ENCODE data around the gene ARHGAP6.
A peak's percentile ranks its signal among the peaks of the same experiment; 100 is the strongest.

The ARHGAP6 gene

DNA sequence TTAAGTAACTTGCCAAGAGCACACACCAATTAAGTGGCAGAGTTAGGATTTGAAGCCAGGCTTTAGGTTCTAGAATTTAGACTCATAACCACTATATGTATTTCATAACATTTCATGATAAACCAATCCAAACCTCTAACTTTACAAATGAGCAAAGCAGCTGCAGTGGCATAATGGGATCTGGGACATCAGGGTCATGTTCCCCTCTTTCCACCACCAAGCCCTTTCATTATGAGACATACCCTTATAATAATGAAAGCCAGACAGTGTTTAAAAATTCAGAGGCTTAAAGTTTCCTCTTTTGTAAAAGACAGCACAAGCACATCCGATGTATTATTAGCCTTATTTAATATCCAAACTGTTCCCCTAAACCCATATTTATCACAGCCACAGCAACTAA lies 400.8 kb downstream of the ARHGAP6 start:
- no peak overlapping the region for H3K27ac ChIP-seq (ENCODE audit: insufficient read depth in 1 of 2, low read depth in 1 of 2, low read length in 2 of 2, poor library complexity in 1 of 2, severe bottlenecking in 2 of 2)
- no peak for DNase-seq
- H3K4me1 ChIP-seq (ENCODE audit: control extremely low read depth in 1 of 4, control insufficient read depth in 4 of 4, insufficient read depth in 4 of 4, low read length in 3 of 4) = peaks cover 0 to 5% (median 0%) of the 10 kb centered on the region in 4 experiments
- no peaks in the 10 kb centered on the region for H3K27me3 ChIP-seq (replicated peaks in 2 of 5; ENCODE audit: control insufficient read depth in 4 of 5, insufficient read depth in 5 of 5, low read length in 4 of 5)
- ChIA-PET CTCF (no interaction called here), POLR2A (no interaction called here)
- H3K4me3 ChIP-seq (ENCODE audit: control insufficient read depth in 1 of 7, extremely low read depth in 1 of 7, insufficient read depth in 4 of 7, low read depth in 2 of 7, low read length in 6 of 7) = no peak overlapping the region
- H3K9me3 ChIP-seq (ENCODE audit: control extremely low read depth in 1 of 5, control insufficient read depth in 4 of 5, insufficient read depth in 2 of 5, low read depth in 1 of 5, low read length in 4 of 5) = no peaks in the 10 kb centered on the region
- 43% methylated on average over 1 of the region's 1 CpG for WGBS (ENCODE audit: insufficient coverage)
- H3K36me3 ChIP-seq (ENCODE audit: control insufficient read depth in 4 of 4, insufficient read depth in 4 of 4, low read length in 3 of 4) = no peaks in the 10 kb centered on the region

DNA sequence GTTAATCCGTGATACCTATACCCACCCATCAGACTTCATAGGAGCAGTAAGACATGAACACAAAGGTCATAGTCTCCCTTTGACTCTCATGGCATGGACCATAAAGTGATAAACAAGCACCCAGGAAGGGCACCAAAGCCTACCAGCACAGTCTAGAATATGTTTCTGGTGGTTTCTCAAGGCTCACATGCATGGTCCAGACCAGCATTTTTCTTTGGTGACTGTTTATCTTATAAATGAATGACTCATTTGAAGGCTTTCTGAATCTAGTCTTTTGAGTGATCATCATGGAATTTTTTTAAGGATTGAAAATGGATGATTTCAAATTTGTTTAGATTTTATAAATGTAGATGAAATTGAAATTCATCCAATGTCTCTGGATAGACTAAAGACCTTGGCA lies 404.5 kb downstream of the ARHGAP6 start:
- POLR2A ChIA-PET = no interaction called here
- Histone ChIP-seq H3K27ac (ENCODE audit: insufficient read depth in 1 of 2, low read depth in 1 of 2, low read length in 2 of 2, poor library complexity in 1 of 2, severe bottlenecking in 2 of 2) (no peak overlapping the region), H3K4me3 (ENCODE audit: control insufficient read depth in 1 of 7, extremely low read depth in 1 of 7, insufficient read depth in 4 of 7, low read depth in 2 of 7, low read length in 6 of 7) (no peak overlapping the region), H3K9me3 (ENCODE audit: control extremely low read depth in 1 of 5, control insufficient read depth in 4 of 5, insufficient read depth in 2 of 5, low read depth in 1 of 5, low read length in 4 of 5) (no peaks in the 10 kb centered on the region), H3K36me3 (ENCODE audit: control insufficient read depth in 4 of 4, insufficient read depth in 4 of 4, low read length in 3 of 4) (no peaks in the 10 kb centered on the region), H3K27me3 (replicated peaks in 2 of 5; ENCODE audit: control insufficient read depth in 4 of 5, insufficient read depth in 5 of 5, low read length in 4 of 5) (no peaks in the 10 kb centered on the region), H3K4me1 (ENCODE audit: control extremely low read depth in 1 of 4, control insufficient read depth in 4 of 4, insufficient read depth in 4 of 4, low read length in 3 of 4) (peaks cover 0 to 5% (median 0%) of the 10 kb centered on the region in 4 experiments)
- no CpG with 5 or more reads among the region's 1 CpG for WGBS (ENCODE audit: insufficient coverage)
- DNase-seq = no peak
- CTCF ChIA-PET = no interaction called here

DNA sequence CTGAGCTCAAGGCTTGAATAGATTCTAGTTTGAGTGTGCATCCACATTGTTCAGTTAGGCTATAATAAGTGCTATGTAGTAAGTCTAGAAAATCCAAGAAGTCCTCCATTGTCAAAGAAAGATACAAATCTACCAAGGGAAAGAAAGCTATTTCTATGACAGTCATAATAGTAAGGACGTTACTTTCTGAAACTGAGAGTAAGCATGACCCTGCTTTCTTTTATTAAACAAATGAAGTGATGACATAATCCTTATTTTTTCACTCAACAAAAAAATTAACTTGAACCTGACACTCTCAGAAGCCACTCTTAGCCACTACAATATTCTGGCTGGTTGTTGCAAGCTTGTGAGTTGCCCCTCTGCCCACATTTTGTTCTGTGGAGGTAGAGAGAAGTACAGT lies 406.3 kb downstream of the ARHGAP6 start:
- Histone ChIP-seq H3K4me3 (ENCODE audit: control insufficient read depth in 1 of 7, extremely low read depth in 1 of 7, insufficient read depth in 4 of 7, low read depth in 2 of 7, low read length in 6 of 7) (no peak overlapping the region), H3K36me3 (ENCODE audit: control insufficient read depth in 4 of 4, insufficient read depth in 4 of 4, low read length in 3 of 4) (no peaks in the 10 kb centered on the region), H3K9me3 (ENCODE audit: control extremely low read depth in 1 of 5, control insufficient read depth in 4 of 5, insufficient read depth in 2 of 5, low read depth in 1 of 5, low read length in 4 of 5) (no peaks in the 10 kb centered on the region), H3K4me1 (ENCODE audit: control extremely low read depth in 1 of 4, control insufficient read depth in 4 of 4, insufficient read depth in 4 of 4, low read length in 3 of 4) (peaks cover 0 to 6% (median under 1%) of the 10 kb centered on the region in 4 experiments), H3K27ac (ENCODE audit: insufficient read depth in 1 of 2, low read depth in 1 of 2, low read length in 2 of 2, poor library complexity in 1 of 2, severe bottlenecking in 2 of 2) (no peak overlapping the region), H3K27me3 (replicated peaks in 2 of 5; ENCODE audit: control insufficient read depth in 4 of 5, insufficient read depth in 5 of 5, low read length in 4 of 5) (no peaks in the 10 kb centered on the region)
- WGBS (ENCODE audit: insufficient coverage) = no CpG with 5 or more reads among the region's 1 CpG
- CTCF ChIA-PET = no interaction called here
- POLR2A ChIA-PET = no interaction called here
- DNase-seq = no peak

GRCh38 chrX:11257711-11258110 lies 408.0 kb downstream of the ARHGAP6 start:
- DNase-seq = no peak
- ChIA-PET CTCF (no interaction called here), POLR2A (no interaction called here)
- WGBS (ENCODE audit: insufficient coverage) = 82% methylated on average over 2 of the region's 2 CpGs
- Histone ChIP-seq H3K27me3 (replicated peaks in 2 of 5; ENCODE audit: control insufficient read depth in 4 of 5, insufficient read depth in 5 of 5, low read length in 4 of 5) (no peaks in the 10 kb centered on the region), H3K4me1 (ENCODE audit: control extremely low read depth in 1 of 4, control insufficient read depth in 4 of 4, insufficient read depth in 4 of 4, low read length in 3 of 4) (peaks cover 0 to 8% (median 1%) of the 10 kb centered on the region in 4 experiments), H3K36me3 (ENCODE audit: control insufficient read depth in 4 of 4, insufficient read depth in 4 of 4, low read length in 3 of 4) (no peaks in the 10 kb centered on the region), H3K27ac (ENCODE audit: insufficient read depth in 1 of 2, low read depth in 1 of 2, low read length in 2 of 2, poor library complexity in 1 of 2, severe bottlenecking in 2 of 2) (no peak overlapping the region), H3K9me3 (ENCODE audit: control extremely low read depth in 1 of 5, control insufficient read depth in 4 of 5, insufficient read depth in 2 of 5, low read depth in 1 of 5, low read length in 4 of 5) (no peaks in the 10 kb centered on the region), H3K4me3 (ENCODE audit: control insufficient read depth in 1 of 7, extremely low read depth in 1 of 7, insufficient read depth in 4 of 7, low read depth in 2 of 7, low read length in 6 of 7) (no peak overlapping the region)

DNA sequence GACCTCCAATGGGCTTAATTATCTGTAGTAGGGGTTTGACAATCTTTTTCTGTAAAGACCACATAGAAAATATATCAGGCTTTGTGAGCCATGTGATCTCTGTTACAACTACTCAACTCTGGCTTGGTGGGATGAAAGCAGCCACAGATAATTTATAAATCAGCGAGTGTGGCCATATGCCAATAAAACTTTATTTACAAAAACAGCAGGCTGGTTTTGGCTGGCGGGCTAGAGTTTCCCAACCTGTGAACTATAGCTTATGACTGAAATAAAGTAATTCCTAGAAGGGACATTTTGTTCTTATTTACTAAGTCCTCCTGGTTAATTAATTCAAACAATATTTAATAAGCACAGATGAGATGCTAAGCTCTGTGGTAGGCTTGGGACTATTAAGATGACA lies 408.4 kb downstream of the ARHGAP6 start:
- DNase-seq = no peak
- Histone ChIP-seq H3K36me3 (ENCODE audit: control insufficient read depth in 4 of 4, insufficient read depth in 4 of 4, low read length in 3 of 4) (no peaks in the 10 kb centered on the region), H3K27me3 (replicated peaks in 2 of 5; ENCODE audit: control insufficient read depth in 4 of 5, insufficient read depth in 5 of 5, low read length in 4 of 5) (no peaks in the 10 kb centered on the region), H3K4me1 (ENCODE audit: control extremely low read depth in 1 of 4, control insufficient read depth in 4 of 4, insufficient read depth in 4 of 4, low read length in 3 of 4) (peaks cover 0 to 8% (median 1%) of the 10 kb centered on the region in 4 experiments), H3K9me3 (ENCODE audit: control extremely low read depth in 1 of 5, control insufficient read depth in 4 of 5, insufficient read depth in 2 of 5, low read depth in 1 of 5, low read length in 4 of 5) (no peaks in the 10 kb centered on the region), H3K27ac (ENCODE audit: insufficient read depth in 1 of 2, low read depth in 1 of 2, low read length in 2 of 2, poor library complexity in 1 of 2, severe bottlenecking in 2 of 2) (peak overlapping the region in 1 of 2 experiments; percentile 49), H3K4me3 (ENCODE audit: control insufficient read depth in 1 of 7, extremely low read depth in 1 of 7, insufficient read depth in 4 of 7, low read depth in 2 of 7, low read length in 6 of 7) (no peak overlapping the region)
- POLR2A ChIA-PET = no interaction called here
- no CpG with 5 or more reads among the region's 2 CpGs for WGBS (ENCODE audit: insufficient coverage)
- CTCF ChIA-PET = no interaction called here

DNA sequence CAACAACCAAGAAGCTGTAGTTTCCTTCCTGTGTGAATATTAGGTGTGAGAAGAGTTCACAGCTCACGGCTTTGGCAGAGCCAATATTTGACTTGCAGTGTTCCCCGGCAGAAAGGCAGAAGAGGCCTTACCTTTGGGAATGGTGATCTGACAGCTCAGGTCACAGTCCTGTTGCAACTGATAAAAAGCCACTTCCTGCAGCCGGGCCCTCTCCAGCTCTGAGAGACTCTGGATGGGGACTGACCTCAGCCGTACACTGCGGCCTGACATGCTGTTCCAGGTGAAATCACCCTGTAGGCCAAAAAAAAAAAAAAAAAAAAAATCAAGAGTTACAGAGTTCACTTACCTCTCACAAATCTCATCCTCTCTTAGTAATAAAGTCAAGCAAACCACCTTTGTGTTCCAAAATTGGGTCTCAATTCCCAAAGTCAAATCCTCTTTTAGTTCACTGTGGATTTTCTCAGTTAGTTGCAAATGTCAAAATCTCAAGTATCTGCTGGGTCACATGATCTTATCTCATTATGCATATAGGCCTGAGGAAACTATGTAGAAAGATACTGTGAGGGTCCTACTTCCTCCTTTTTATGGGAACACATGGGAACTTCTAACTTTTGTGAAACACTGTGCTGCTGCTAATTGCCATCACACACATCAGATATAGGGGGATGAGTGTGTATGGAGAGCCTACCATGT lies 411.2 kb downstream of the ARHGAP6 start:
- Histone ChIP-seq H3K36me3 (ENCODE audit: control insufficient read depth in 4 of 4, insufficient read depth in 4 of 4, low read length in 3 of 4) (no peaks in the 10 kb centered on the region), H3K4me3 (ENCODE audit: control insufficient read depth in 1 of 7, extremely low read depth in 1 of 7, insufficient read depth in 4 of 7, low read depth in 2 of 7, low read length in 6 of 7) (no peak overlapping the region), H3K4me1 (ENCODE audit: control extremely low read depth in 1 of 4, control insufficient read depth in 4 of 4, insufficient read depth in 4 of 4, low read length in 3 of 4) (peaks cover 0 to 8% (median 1%) of the 10 kb centered on the region in 4 experiments), H3K27ac (ENCODE audit: insufficient read depth in 1 of 2, low read depth in 1 of 2, low read length in 2 of 2, poor library complexity in 1 of 2, severe bottlenecking in 2 of 2) (no peak overlapping the region), H3K9me3 (ENCODE audit: control extremely low read depth in 1 of 5, control insufficient read depth in 4 of 5, insufficient read depth in 2 of 5, low read depth in 1 of 5, low read length in 4 of 5) (no peaks in the 10 kb centered on the region), H3K27me3 (replicated peaks in 2 of 5; ENCODE audit: control insufficient read depth in 4 of 5, insufficient read depth in 5 of 5, low read length in 4 of 5) (no peaks in the 10 kb centered on the region)
- CTCF ChIA-PET = interaction anchor here (0.8 kb wide), 1 partner anchor 31 kb away, joined by 3 read pairs; no protein-coding TSS in a partner anchor
- DNase-seq = peak; percentile 8 to 44 (median 28)
- 60% methylated on average over 3 of the region's 5 CpGs for WGBS (ENCODE audit: insufficient coverage)
- POLR2A ChIA-PET = no interaction called here

DNA sequence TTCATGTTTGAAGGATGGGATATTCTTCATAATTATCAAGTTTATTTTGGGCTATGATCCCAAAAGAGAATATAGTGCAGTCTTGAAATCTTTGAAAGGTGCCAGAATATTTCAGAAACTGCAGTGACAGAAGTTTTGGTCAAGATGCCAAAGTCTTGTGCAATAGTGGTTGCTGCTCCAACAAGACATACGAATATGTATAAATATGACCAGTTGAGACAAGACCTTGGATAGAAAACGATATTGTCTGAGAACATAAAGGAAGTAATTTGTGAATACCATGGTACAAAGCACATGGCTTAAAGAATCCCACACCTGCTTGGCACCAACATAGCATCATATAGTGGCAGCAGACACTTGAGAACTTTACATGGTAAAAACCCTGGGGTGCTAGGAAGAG lies 421.1 kb downstream of the ARHGAP6 start:
- no peaks in the 10 kb centered on the region for H3K9me3 ChIP-seq (ENCODE audit: control extremely low read depth in 1 of 5, control insufficient read depth in 4 of 5, insufficient read depth in 2 of 5, low read depth in 1 of 5, low read length in 4 of 5)
- H3K27me3 ChIP-seq (replicated peaks in 2 of 5; ENCODE audit: control insufficient read depth in 4 of 5, insufficient read depth in 5 of 5, low read length in 4 of 5) = no peaks in the 10 kb centered on the region
- 100% methylated on average over 1 of the region's 2 CpGs for WGBS (ENCODE audit: insufficient coverage)
- no peak for DNase-seq
- CTCF ChIA-PET = no interaction called here
- H3K4me1 ChIP-seq (ENCODE audit: control extremely low read depth in 1 of 4, control insufficient read depth in 4 of 4, insufficient read depth in 4 of 4, low read length in 3 of 4) = no peaks in the 10 kb centered on the region
- H3K36me3 ChIP-seq (ENCODE audit: control insufficient read depth in 4 of 4, insufficient read depth in 4 of 4, low read length in 3 of 4) = no peaks in the 10 kb centered on the region
- H3K27ac ChIP-seq (ENCODE audit: insufficient read depth in 1 of 2, low read depth in 1 of 2, low read length in 2 of 2, poor library complexity in 1 of 2, severe bottlenecking in 2 of 2) = no peak overlapping the region
- POLR2A ChIA-PET = no interaction called here
- H3K4me3 ChIP-seq (ENCODE audit: control insufficient read depth in 1 of 7, extremely low read depth in 1 of 7, insufficient read depth in 4 of 7, low read depth in 2 of 7, low read length in 6 of 7) = no peak overlapping the region
